Measurements from ENCODE around the gene MLXIPL. TPM values are rescaled to one million over a fixed set of nuclear protein-coding genes. Genes with fewer than 3 reads are reported as not detected.
A peak's percentile ranks its signal among the peaks of the same experiment; 100 is the strongest.
"Not testable (repeated sequence)": the region's sequence is repeated elsewhere in the genome, so short reads cannot be mapped to it uniquely, and the experiment has no call there.

Gene MLXIPL
- total and polyA plus RNA-seq, 7 donors = 1.6 to 15.0 (median 7.2) TPM

DNA sequence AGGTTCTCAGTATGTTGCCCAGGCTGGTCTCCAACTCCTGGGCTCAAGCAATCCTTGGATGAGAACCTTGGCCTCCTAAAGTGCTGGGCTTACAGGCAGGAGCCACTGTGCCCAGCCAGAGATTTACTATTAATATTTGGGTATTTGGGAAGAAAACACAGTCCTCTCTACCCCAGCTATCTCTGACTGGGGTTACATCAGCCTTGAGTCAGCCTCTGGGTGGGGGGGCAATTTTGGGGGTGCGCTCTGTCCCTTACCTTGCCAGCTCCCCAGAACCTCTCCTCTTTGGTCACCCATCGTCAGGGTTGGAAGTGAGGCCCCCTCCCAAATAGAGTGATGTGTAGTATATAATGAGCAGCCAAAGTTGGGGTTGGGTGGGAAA is 1.8 kb downstream of the MLXIPL start:
- intact Hi-C loops (cut with DNase I) = no loop called here
- Histone ChIP-seq H3K4me3 (peak overlapping the region in 2 of 4 donors; percentile 44 to 53), H3K36me3 (no peaks in the 10 kb centered on the region), H3K9me3 (no peaks in the 10 kb centered on the region), H3K27me3 (peaks cover 24 to 63% (median 43%) of the 10 kb centered on the region in 3 donors), H3K27ac (peak overlapping the region in 1 of 4 donors; percentile 16), H3K4me1 (peaks cover 0 to 23% (median 20%) of the 10 kb centered on the region in 4 donors)
- WGBS, 2 donors = 32 to 33% methylated on average over 2 of the region's 2 CpGs
- no peak for DNase-seq
- no peak for TF ChIP-seq EP300 (IDR thresholded peaks at IDR 0.05)
- no peak for TF ChIP-seq POLR2A (IDR thresholded peaks at IDR 0.05)
- TF ChIP-seq POLR2AphosphoS5 (IDR thresholded peaks at IDR 0.05) = no peak
- no peak for TF ChIP-seq CTCF (IDR thresholded peaks at IDR 0.05)

DNA sequence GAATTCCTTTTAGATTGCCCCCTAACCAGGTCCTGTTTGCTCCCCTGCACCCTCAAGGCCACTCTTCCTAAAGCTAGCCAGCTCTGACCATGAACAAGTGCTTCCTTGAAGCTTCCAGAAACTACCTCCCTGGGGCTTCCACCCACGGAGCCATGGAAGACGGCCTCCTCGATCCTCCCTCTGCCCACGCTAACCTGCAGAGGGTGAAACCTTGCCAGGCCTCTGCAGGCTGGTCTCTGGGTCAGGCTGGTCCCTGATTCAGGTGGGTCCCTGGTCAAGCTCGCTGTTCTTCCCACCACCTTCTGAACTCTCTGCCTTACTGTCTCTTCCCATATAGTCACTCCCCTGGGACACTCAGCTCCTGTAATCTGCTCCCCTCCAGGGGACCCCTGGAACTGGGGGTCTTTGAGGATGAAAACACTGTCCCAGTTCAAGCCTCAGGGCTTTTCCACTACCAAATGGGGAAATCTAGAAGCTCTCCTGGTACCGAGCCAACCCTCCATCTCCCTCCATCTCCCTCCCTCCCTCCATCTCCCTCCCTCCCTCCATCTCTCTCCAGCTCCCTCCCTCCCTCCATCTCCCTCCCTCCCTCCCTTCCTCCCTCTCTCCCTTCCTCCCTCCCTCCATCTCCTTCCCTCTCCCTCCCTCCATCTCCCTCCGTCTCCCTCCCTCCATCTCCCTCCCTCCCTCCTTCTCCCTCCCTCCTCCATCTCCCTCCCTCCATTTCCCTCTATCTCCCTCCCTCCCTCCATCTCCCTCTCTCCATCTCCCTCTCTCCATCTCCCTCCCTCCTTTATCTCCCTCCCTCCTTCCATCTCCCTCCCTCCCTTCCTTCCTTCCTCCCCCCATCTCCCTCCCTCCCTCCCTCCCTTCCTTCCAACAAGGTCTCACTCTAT is 2.9 kb downstream of the MLXIPL start:
- TF ChIP-seq POLR2AphosphoS5 (IDR thresholded peaks at IDR 0.05) (no peak), EP300 (IDR thresholded peaks at IDR 0.05) (no peak), POLR2A (IDR thresholded peaks at IDR 0.05) (no peak), CTCF (IDR thresholded peaks at IDR 0.05) (no peak)
- DNase-seq = no peak
- no peaks in the 10 kb centered on the region for H3K9me3 ChIP-seq
- no peaks in the 10 kb centered on the region for H3K36me3 ChIP-seq
- H3K27ac ChIP-seq = no peak overlapping the region
- peaks cover 0 to 23% (median 20%) of the 10 kb centered on the region in 4 donors for H3K4me1 ChIP-seq
- H3K4me3 ChIP-seq = no peak overlapping the region
- peaks cover 24 to 52% (median 43%) of the 10 kb centered on the region in 3 donors for H3K27me3 ChIP-seq
- intact Hi-C loops (cut with DNase I) = no loop called here
- WGBS, 2 donors = 70 to 77% methylated on average over 7 of the region's 7 CpGs

- H3K4me3 ChIP-seq; H3K9me3 ChIP-seq; DNase-seq; intact Hi-C loops (cut with DNase I); H3K27ac ChIP-seq; H3K36me3 ChIP-seq: not testable (repeated sequence)
- H3K27me3 ChIP-seq = peaks cover 19 to 40% (median 29%) of the 10 kb centered on the region in 3 donors
- H3K4me1 ChIP-seq = peaks cover 0 to 19% (median 19%) of the 10 kb centered on the region in 4 donors
- WGBS, 2 donors = 89 to 92% methylated on average over 11 of the region's 11 CpGs
Observed at GRCh38 chr7:73619394-73619793, 4.9 kb downstream of the MLXIPL start.

DNA sequence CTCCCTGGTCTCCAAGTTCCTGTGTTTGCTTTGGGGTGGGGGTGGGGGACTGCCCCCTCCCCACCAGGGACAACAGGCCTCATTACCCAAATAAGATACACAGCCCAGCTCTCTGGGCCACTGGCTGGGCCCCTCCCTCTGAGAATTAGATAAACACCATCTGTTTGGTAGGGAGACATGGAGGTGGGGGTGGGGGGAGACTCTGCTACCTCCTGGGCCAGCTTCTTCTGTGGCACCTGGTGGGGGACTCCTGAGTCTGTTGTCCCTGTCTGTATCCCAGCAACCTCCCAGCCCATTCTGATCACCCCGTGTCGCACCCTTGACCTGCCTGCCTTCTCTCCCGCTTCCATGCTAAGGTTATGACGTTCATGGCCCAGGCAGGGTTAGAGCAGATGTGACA is 5.8 kb downstream of the MLXIPL start:
- no peaks in the 10 kb centered on the region for H3K9me3 ChIP-seq
- no peak overlapping the region for H3K27ac ChIP-seq
- TF ChIP-seq POLR2AphosphoS5 (IDR thresholded peaks at IDR 0.05) (no peak), EP300 (IDR thresholded peaks at IDR 0.05) (no peak), POLR2A (IDR thresholded peaks at IDR 0.05) (no peak), CTCF (IDR thresholded peaks at IDR 0.05) (no peak)
- no peak for DNase-seq
- no peaks in the 10 kb centered on the region for H3K36me3 ChIP-seq
- H3K4me1 ChIP-seq = peaks cover 0 to 11% (median 10%) of the 10 kb centered on the region in 4 donors
- H3K27me3 ChIP-seq = peaks cover 10 to 39% (median 21%) of the 10 kb centered on the region in 3 donors
- H3K4me3 ChIP-seq = no peak overlapping the region
- intact Hi-C loops (cut with DNase I) = no loop called here
- 74 to 83% methylated on average over 4 of the region's 4 CpGs for whole genome bisulfite sequencing, 2 donors

- H3K4me3 ChIP-seq; DNase-seq; H3K27ac ChIP-seq; H3K9me3 ChIP-seq; H3K36me3 ChIP-seq; H3K4me1 ChIP-seq; intact Hi-C loops (cut with DNase I): not testable (repeated sequence)
- peaks cover 1 to 39% (median 16%) of the 10 kb centered on the region in 3 donors for H3K27me3 ChIP-seq
- 95 to 98% methylated on average over 9 of the region's 9 CpGs for WGBS, 2 donors
Observed at GRCh38 chr7:73617520-73617919, 6.8 kb downstream of the MLXIPL start.
